Mesendoderm (in vitro differentiated cells): ENCODE results near the gene SLC16A2.

ENCODE experiments used
- DNase-seq: peaks from one replicate; pipeline ENCODE4 v3.0.0; 2013
- H2AK5ac ChIP-seq: 2 replicates; pipeline ENCODE4 v1.6.1; 2013; ENCODE audit warnings: low read length, inconsistent platforms
- H2BK120ac ChIP-seq: 2 replicates; pipeline ENCODE4 v1.6.1; 2013; ENCODE audit warnings: low read depth, mild to moderate bottlenecking, low read length, moderate library complexity, mixed read lengths
- H2BK15ac ChIP-seq: replicated peaks from 2 replicates; pipeline ENCODE4 v1.6.1; 2013; ENCODE audit warnings: low read depth, mild to moderate bottlenecking, moderate library complexity
- H2BK5ac ChIP-seq: 2 replicates; pipeline ENCODE4 v1.6.1; 2013; ENCODE audit warnings: low read length, inconsistent platforms
- H3K18ac ChIP-seq: 2 replicates; pipeline ENCODE4 v1.6.1; 2013; ENCODE audit warnings: mild to moderate bottlenecking, low read length, mixed read lengths
- H3K23ac ChIP-seq: one replicate; pipeline ENCODE4 v1.6.1; 2013; ENCODE audit warnings: low read length
- H3K27ac ChIP-seq: 2 replicates; pipeline ENCODE4 v1.5.1; 2013; ENCODE audit warnings: low read depth, mild to moderate bottlenecking, inconsistent platforms, low read length, moderate library complexity
- H3K27me3 ChIP-seq: 2 replicates; pipeline ENCODE4 v1.6.1; 2013; ENCODE audit warnings: low read length, control low read depth, mild to moderate bottlenecking, inconsistent platforms; ENCODE audit not compliant: insufficient read depth, poor library complexity
- H3K36me3 ChIP-seq: 2 replicates; pipeline ENCODE4 v1.6.1; 2013; ENCODE audit warnings: low read length, inconsistent platforms; ENCODE audit not compliant: control insufficient read depth, insufficient read depth
- H3K4ac ChIP-seq: one replicate; pipeline ENCODE4 v1.6.1; 2013; ENCODE audit warnings: low read depth, mild to moderate bottlenecking, low read length, moderate library complexity
- H3K4me1 ChIP-seq: 2 replicates; pipeline ENCODE4 v1.6.1; 2013; ENCODE audit warnings: low read depth, low read length, inconsistent platforms; ENCODE audit not compliant: control insufficient read depth
- H3K4me2 ChIP-seq: 2 replicates; pipeline ENCODE4 v1.6.1; 2013; ENCODE audit warnings: low read length
- H3K4me3 ChIP-seq: 2 replicates; pipeline ENCODE4 v1.5.1; 2013; ENCODE audit warnings: mild to moderate bottlenecking, low read length
- H3K56ac ChIP-seq: one replicate; pipeline ENCODE4 v1.6.1; 2013; ENCODE audit warnings: low read length
- H3K79me1 ChIP-seq: 2 replicates; pipeline ENCODE4 v1.6.1; 2013; ENCODE audit warnings: low read length, inconsistent platforms
- H3K79me2 ChIP-seq: 2 replicates; pipeline ENCODE4 v1.6.1; 2013; ENCODE audit warnings: mild to moderate bottlenecking, low read length; ENCODE audit not compliant: control insufficient read depth, insufficient read depth
- H3K9ac ChIP-seq: 2 replicates; pipeline ENCODE4 v1.6.1; 2013; ENCODE audit warnings: low read length, inconsistent platforms
- H4K5ac ChIP-seq: one replicate; pipeline ENCODE4 v1.6.1; 2013; ENCODE audit warnings: low read length
- H4K8ac ChIP-seq: one replicate; pipeline ENCODE4 v1.6.1; 2013; ENCODE audit warnings: low read depth, mild to moderate bottlenecking, control low read depth, low read length, moderate library complexity
- WGBS: extraction: QIAGEN DNeasy Blood & Tissue Kit; methylation state at CpG from one replicate; pipeline ENCODE4 v1.1.7; 2013; ENCODE audit warnings: low lambda C conversion rate, missing lambda C conversion rate; ENCODE audit not compliant: insufficient coverage; ENCODE audit errors: extremely low coverage; 5-methylcytosine and 5-hydroxymethylcytosine counted together

The SLC16A2 gene

GRCh38 chrX:74507191-74507590 is 85.9 kb downstream of the SLC16A2 start:
- Histone ChIP-seq H3K4me1 (no peaks in the 10 kb centered on the region), H4K8ac (no peak overlapping the region), H4K5ac (no peak overlapping the region), H3K27ac (no peak overlapping the region), H2BK5ac (no peak overlapping the region), H3K4ac (no peak overlapping the region), H3K4me3 (no peak overlapping the region), H3K79me2 (no peaks in the 10 kb centered on the region), H3K18ac (no peak overlapping the region), H3K9ac (no peak overlapping the region), H3K56ac (no peak overlapping the region), H3K36me3 (no peaks in the 10 kb centered on the region), H2BK120ac (no peak overlapping the region), H3K27me3 (no peaks in the 10 kb centered on the region), H2AK5ac (no peak overlapping the region), H3K23ac (no peak overlapping the region), H2BK15ac (no peak overlapping the region), H3K4me2 (no peak overlapping the region), H3K79me1 (no peaks in the 10 kb centered on the region)
- DNase-seq: no peak
- WGBS: no CpG with 5 or more reads among the region's 4 CpGs

GRCh38 chrX:74509989-74510388 is 88.7 kb downstream of the SLC16A2 start:
- no peak overlapping the region for H3K56ac ChIP-seq
- H2BK15ac ChIP-seq: no peak overlapping the region
- H3K4me3 ChIP-seq: no peak overlapping the region
- no peak overlapping the region for H2BK5ac ChIP-seq
- DNase-seq: no peak
- H3K27ac ChIP-seq: no peak overlapping the region
- H2AK5ac ChIP-seq: no peak overlapping the region
- no peak overlapping the region for H3K4me2 ChIP-seq
- no peaks in the 10 kb centered on the region for H3K27me3 ChIP-seq
- H4K8ac ChIP-seq: no peak overlapping the region
- H3K79me1 ChIP-seq: no peaks in the 10 kb centered on the region
- no peak overlapping the region for H4K5ac ChIP-seq
- no peaks in the 10 kb centered on the region for H3K79me2 ChIP-seq
- H3K4me1 ChIP-seq: peaks cover 2% of the 10 kb centered on the region
- no peak overlapping the region for H3K18ac ChIP-seq
- no peak overlapping the region for H3K4ac ChIP-seq
- H3K9ac ChIP-seq: no peak overlapping the region
- no peaks in the 10 kb centered on the region for H3K36me3 ChIP-seq
- H2BK120ac ChIP-seq: no peak overlapping the region
- no peak overlapping the region for H3K23ac ChIP-seq

GRCh38 chrX:74510401-74510800 is 89.1 kb downstream of the SLC16A2 start:
- no peaks in the 10 kb centered on the region for H3K79me2 ChIP-seq
- H4K5ac ChIP-seq: no peak overlapping the region
- no peak overlapping the region for H4K8ac ChIP-seq
- H3K36me3 ChIP-seq: no peaks in the 10 kb centered on the region
- H3K56ac ChIP-seq: no peak overlapping the region
- H3K79me1 ChIP-seq: no peaks in the 10 kb centered on the region
- no peak overlapping the region for H3K4ac ChIP-seq
- H2BK5ac ChIP-seq: no peak overlapping the region
- H2BK120ac ChIP-seq: no peak overlapping the region
- no peak overlapping the region for H3K9ac ChIP-seq
- no peak overlapping the region for H3K23ac ChIP-seq
- H2AK5ac ChIP-seq: no peak overlapping the region
- no peaks in the 10 kb centered on the region for H3K27me3 ChIP-seq
- H3K4me2 ChIP-seq: no peak overlapping the region
- H2BK15ac ChIP-seq: no peak overlapping the region
- no peak overlapping the region for H3K4me3 ChIP-seq
- H3K4me1 ChIP-seq: peaks cover 2% of the 10 kb centered on the region
- no peak overlapping the region for H3K27ac ChIP-seq
- DNase-seq: no peak
- no peak overlapping the region for H3K18ac ChIP-seq

- no peak for DNase-seq
- Histone ChIP-seq H3K18ac (no peak overlapping the region), H4K5ac (no peak overlapping the region), H3K23ac (no peak overlapping the region), H3K4me1 (peaks cover 2% of the 10 kb centered on the region), H2BK5ac (no peak overlapping the region), H4K8ac (no peak overlapping the region), H2BK15ac (no peak overlapping the region), H2AK5ac (no peak overlapping the region), H2BK120ac (no peak overlapping the region), H3K4ac (no peak overlapping the region), H3K9ac (no peak overlapping the region), H3K56ac (no peak overlapping the region), H3K4me3 (no peak overlapping the region), H3K4me2 (no peak overlapping the region), H3K27me3 (no peaks in the 10 kb centered on the region), H3K79me2 (no peaks in the 10 kb centered on the region), H3K79me1 (no peaks in the 10 kb centered on the region), H3K36me3 (no peaks in the 10 kb centered on the region), H3K27ac (no peak overlapping the region)
- no CpG with 5 or more reads among the region's 3 CpGs for WGBS
Observed at GRCh38 chrX:74511704-74512103, 90.4 kb downstream of the SLC16A2 start.

- no peak for DNase-seq
- no CpG with 5 or more reads among the region's 2 CpGs for WGBS
- H4K5ac ChIP-seq: no peak overlapping the region
Observed at GRCh38 chrX:74514384-74514783, 93.1 kb downstream of the SLC16A2 start.

GRCh38 chrX:74515356-74515755 is 94.1 kb downstream of the SLC16A2 start:
- H3K56ac ChIP-seq: no peak overlapping the region
- no peak overlapping the region for H4K5ac ChIP-seq
- H3K23ac ChIP-seq: no peak overlapping the region
- no peaks in the 10 kb centered on the region for H3K36me3 ChIP-seq
- no peak overlapping the region for H3K9ac ChIP-seq
- H3K4me3 ChIP-seq: no peak overlapping the region
- no peak overlapping the region for H3K27ac ChIP-seq
- DNase-seq: no peak
- H2BK15ac ChIP-seq: no peak overlapping the region
- no peaks in the 10 kb centered on the region for H3K79me1 ChIP-seq
- H3K27me3 ChIP-seq: no peaks in the 10 kb centered on the region
- no peak overlapping the region for H3K18ac ChIP-seq
- peaks cover 2% of the 10 kb centered on the region for H3K4me1 ChIP-seq
- no peaks in the 10 kb centered on the region for H3K79me2 ChIP-seq
- no peak overlapping the region for H3K4ac ChIP-seq
- no peak overlapping the region for H2BK120ac ChIP-seq
- no CpG with 5 or more reads among the region's 2 CpGs for WGBS
- H4K8ac ChIP-seq: no peak overlapping the region
- H2AK5ac ChIP-seq: no peak overlapping the region
- H2BK5ac ChIP-seq: no peak overlapping the region
- no peak overlapping the region for H3K4me2 ChIP-seq

More at GRCh38 chrX:74514384-74514783, 93.1 kb downstream of the SLC16A2 start:
- Histone ChIP-seq H3K23ac (no peak overlapping the region), H3K4me1 (peaks cover 2% of the 10 kb centered on the region), H3K27me3 (no peaks in the 10 kb centered on the region), H3K79me2 (no peaks in the 10 kb centered on the region), H3K79me1 (no peaks in the 10 kb centered on the region), H3K27ac (no peak overlapping the region), H3K4me3 (no peak overlapping the region), H3K36me3 (no peaks in the 10 kb centered on the region), H3K4ac (no peak overlapping the region), H3K18ac (no peak overlapping the region), H2BK120ac (no peak overlapping the region), H2BK5ac (no peak overlapping the region), H3K56ac (no peak overlapping the region), H3K4me2 (no peak overlapping the region), H4K8ac (no peak overlapping the region), H3K9ac (no peak overlapping the region), H2AK5ac (no peak overlapping the region), H2BK15ac (no peak overlapping the region)
